ENCODE measurements around the gene SINHCAF.
"Not testable (repeated sequence)": the region's sequence is repeated elsewhere in the genome, so short reads cannot be mapped to it uniquely, and the experiment has no call there.

SINHCAF gene

DNA sequence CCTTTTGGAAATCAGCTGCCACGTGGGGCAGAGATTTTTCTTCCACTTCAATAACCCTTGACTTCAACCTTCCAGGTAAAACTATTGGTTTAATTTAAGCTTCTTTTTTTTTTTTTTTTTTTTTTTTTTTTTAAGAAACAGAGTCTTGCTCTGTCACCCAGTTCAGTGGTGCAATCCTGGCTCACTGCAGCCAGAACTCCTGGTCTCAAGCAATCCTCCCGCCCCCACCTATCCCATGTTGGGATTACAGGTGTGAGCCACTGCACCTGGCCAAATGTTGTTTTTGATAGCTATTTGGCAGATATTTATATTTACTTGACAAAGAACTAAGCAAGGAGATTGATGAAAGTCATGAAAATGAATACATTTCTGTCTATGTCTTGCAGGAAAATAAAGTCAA is 65.1 kb downstream of the SINHCAF start:
- DNase-seq = no peak

DNA sequence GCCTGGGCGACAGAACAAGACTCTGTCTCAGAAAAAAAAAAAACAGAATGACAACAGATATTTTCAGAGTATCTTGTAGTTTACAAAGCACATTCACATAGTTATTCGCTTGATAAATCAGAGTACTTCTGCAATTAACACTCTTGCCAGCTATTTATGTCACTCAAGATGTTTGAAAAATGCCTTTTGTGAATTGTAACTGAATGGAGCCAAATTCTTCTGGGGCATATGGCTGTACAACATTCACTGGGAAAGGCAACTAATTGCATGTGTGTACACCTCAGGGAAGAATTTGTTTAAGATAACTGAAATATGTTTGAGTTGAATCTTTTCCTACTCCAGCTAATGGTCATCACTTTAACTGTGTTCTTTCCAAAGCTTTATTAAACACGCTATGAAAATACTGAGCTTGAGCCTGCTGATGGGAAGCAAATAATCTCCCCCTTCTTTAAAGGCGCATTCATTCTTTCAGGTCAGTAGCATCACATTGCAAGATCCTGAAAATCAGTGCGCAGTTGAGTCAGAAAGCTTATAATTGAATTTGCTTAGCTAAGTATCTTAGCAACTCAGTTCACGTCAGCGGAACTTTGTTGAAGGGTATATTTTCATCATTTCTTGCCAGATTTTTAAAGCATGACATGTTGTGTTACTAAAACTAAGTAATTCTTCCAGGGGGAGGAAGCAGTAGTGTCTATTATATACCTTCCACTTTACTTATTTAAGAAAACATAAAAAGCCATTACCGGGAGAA is 66.6 kb downstream of the SINHCAF start:
- DNase-seq = no peak

DNA sequence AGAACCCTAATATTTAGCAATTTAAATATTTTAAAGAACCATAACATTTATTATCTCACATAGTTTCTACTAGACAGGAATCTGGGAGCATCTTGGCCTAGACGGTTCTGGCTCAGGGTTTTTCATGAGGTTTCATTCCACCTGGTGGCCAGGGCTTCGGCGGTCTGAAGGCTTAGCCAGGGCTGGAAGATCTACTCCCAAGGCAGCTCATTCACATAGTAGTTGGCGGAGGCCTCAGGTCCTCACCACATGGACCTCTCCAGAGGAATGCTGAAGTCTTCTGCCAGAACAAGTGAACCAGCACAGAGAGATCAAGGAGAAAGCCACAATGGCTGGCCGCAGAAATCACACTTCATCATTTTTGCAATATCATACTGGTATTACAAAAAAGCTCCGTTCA is 68.2 kb downstream of the SINHCAF start:
- no peak for DNase-seq

DNA sequence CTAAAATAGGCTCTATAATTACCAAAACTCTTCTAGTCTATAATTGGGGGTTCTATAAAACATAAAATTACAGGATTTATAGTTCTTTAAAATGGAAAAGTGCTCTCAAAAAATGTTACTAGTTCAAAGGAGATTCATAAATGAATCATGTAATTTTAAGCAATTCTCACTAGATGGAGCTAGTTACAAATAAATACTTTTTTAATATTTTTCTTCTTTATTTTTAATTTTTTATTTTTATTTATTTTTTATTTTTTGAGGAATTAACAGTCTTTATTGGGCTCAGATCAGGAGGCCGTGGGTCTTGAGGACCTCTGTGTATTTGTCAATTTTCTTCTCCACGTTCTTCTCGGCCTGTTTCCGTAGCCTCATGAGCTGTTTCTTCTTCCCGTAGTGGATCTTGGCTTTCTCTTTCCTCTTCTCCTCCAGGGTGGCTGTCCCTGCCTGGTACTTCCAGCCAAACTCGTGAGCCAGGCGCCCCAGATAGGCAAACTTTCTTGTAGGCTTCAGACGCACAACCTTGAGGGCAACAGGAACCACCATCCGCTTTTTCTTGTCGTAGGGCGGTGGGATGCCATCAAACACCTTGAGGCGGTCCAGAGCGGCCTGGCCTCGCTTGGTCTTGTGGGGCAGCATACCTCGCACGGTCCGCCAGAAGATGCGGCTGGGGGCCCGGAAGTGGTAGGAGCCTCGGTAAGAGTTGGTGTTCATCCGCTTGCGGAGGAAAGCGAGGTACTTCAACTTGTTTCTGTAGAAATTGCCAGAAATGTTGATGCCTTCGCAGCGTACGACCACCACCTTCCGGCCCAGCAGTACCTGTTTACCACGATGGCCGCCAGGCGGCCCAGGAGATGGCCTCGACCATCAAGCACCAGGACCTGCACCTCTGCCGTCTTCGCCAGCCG is 74.0 kb downstream of the SINHCAF start:
- DNase-seq = not testable (repeated sequence)

DNA sequence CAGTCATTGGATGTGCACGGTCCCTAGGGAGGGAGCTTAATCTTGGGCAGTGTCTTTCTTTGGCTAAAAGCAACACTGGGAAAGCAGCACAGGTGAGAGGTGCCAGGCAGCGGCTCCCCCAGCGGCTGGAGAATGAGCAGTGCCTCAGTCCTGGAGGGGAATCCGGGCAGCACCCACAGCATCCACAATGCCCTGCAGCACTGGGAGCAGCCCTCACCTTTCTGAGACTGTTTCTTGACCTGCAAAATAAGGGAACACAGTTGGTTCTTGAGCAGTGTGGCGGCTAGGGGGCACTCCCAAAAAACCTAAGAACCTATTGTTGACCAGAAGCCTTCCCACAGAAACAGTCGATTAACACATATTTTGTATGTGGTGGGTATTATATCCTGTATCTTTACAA is 75.8 kb downstream of the SINHCAF start:
- no peak for DNase-seq

DNA sequence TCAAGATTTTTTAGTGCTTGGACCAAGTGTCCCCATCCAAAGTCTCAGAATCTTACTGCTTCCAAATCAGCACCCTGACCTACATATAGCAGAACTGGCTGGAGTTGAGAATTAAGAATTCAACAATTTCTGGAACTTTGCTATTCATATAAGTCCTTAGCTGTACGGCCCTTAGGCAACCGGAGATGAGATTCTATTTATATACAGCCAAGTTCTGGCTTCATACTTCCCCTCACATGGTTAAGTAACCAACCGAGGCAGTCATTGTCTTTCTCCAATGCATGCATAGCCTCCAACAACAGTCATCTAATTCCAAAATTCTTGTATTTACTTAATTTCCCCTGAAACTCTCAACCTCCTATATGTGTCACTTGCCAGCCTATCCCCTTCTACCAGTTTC is 76.6 kb downstream of the SINHCAF start:
- no peak for DNase-seq

DNA sequence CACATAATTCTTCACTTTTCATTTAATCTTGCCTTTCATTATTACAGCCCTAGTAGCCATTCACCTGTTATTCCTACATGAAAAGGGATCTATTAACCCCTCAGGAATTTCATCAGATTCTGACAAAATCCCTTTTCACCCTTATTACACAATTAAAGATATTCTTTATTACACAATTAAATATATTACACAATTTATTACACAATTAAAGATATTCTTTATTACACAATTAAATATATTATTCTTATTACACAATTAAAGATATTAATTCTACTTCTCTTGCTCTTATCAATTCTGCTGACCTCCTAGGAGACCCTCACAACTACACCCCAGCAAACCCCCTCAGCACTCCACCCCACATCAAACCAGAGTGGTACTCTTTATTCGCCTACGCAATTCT is 77.1 kb downstream of the SINHCAF start:
- DNase-seq = no peak

DNA sequence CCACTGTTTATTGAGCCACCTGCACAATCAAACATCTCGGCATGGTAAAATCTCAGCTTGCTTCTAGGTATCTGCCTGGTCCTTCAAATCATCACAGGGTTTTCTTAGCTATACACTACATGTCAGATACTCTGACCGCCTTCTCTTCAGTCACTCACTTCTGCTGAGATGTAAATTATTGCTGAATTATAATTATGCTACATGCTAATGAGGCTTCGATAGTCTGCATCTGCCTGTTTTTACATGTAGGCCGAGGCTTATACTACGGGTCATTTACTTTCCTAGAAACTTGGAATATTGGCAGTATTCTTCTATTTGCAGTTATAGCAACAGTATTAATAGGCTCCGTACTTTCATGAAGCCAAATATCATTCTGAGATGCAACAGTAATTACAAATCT is 77.6 kb downstream of the SINHCAF start:
- no peak for DNase-seq

DNA sequence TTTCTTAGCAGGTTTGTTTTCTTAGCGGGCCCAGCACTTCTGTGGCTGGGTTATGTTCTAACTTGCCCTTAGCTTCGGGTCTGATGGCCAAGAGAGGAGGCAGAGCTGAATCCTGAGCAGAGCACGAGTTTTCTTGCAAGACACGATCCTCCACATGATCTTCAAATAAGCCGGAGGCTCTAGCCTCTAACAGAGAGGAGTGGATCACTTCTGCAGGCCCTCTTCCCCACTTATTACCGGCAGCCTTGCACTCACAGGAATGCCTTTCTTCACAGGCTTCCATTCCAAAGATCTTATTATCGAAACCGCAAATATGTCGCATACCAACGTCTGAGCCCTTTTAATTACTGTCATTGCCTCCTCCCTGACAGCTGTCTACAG is 79.5 kb downstream of the SINHCAF start:
- no peak for DNase-seq

DNA sequence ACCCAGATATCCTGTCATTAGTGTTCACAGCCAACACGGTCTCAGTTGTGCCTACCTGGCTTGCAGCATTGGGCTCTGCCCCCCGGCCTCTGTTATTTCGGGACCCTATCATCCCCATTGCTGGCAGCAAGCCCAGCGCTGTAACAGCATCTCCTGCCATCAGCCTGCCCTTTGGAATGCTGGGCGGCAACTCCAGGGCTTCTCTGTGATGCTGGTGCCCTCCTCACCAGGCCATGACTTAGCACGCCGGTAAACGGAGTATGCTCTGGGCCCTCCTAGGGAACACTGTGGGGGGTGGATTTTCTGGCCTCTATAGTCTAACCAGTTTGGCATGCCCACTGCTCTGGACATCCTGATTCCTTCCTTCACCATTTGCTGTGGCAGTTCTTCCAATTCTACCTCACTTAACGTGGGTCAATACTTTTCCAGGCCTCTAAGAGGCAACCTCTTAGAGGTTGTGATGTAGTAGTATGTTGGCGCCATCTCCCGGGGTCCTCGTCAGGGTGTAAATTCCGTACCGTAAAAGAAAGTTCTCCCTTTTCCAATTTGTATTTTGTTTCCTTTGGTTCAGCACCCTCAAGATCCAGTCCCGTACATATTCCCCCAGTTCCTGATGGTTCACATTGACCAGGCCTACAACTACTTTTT is 80.0 kb downstream of the SINHCAF start:
- no peak for DNase-seq

DNA sequence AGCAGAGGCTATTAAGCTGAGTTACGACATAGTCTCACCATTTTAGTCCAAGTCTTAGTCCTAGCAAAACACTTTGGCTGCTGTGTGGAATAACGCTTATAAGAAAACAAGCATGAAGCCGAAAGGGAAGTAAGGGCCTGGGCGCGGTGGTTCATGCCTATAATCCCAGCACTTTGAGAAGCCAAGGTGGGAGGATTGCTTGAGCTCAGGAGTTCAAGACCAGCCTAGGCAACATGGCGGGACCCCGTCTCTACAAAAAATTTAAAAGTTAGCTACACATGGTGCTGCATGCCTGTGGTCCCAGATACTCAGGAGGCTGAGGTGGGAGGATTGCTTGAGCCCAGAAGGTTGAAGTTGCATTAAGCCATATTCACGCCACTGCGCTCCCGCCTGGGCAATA is 83.5 kb downstream of the SINHCAF start:
- not testable (repeated sequence) for DNase-seq

DNA sequence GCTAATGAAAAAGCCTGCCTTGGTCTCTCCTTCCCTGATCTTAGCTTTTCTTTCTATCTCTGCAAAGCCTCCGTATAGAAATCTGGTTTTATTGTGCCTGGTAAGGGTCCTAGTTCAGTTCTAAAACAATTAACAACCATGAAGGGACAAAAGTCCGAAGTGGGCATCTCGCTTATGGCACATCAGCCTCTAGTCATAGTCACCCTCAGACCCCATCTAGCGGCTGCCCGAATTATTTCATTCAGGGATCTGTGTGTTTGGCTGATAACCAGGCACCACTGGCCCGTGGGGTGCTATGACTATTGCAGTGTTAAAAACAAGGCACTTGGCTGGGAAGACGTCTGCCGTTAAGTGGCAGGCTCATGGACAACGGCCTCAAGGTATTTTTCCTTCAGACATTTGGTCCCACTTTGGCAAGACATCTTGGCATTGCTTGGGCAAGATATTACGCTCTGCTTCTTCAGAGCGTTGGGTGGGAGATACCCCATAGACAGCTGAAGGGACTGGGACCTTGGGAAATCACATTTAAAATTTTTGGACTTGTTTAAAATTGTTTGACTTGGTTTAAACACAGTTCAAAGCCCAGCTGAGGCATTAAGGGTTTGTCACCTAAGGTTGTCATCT is 87.1 kb downstream of the SINHCAF start:
- DNase-seq = peak; percentile 38

DNA sequence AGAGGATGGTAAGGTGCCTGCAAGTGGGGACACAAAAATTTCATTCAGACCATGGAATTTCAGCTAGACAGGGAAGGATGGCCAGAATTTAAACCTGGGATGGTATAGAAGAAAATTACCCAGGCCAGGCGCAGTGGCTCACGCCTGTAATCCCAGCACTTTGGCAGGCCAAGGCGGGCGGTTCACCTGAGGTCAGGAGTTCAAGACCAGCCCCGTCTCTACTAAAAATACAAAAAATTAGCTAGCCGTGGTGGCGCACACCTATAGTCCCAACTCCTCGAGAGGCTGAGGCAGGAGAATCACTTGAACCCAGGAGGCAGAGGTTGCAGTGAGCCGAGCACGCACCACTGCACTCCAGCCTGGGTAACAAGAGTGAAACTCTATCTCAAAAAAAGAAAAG is 87.6 kb downstream of the SINHCAF start:
- DNase-seq = not testable (repeated sequence)

DNA sequence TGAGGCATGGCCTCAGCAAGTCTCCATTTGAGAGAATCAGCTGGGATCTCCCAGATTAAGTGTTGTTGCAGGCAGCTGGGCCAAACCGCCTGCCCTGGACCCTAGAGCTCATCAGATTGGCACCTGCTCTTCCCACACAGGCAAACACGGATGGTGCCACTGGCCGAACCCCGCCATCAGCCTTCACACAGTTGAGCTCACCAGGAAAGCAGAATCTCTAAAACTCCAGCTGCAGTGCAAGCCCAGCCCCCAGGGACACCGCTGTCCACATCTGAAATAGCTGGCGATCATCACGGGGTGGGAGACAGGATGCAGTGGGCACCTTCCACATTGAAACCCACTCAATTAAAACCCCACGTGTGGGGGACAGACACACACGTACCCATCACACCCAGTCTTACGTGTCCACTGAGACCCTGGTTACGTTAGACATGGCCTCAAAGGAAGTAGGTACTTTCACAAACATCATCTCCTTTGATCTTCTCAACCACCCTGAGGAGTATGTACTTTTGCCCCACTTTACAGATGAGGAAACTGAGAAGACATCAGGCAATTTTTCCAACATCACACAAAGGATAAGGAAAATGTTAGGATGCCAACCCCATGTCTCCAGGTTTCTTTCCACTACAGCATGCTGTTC is 88.8 kb downstream of the SINHCAF start:
- DNase-seq = no peak

DNA sequence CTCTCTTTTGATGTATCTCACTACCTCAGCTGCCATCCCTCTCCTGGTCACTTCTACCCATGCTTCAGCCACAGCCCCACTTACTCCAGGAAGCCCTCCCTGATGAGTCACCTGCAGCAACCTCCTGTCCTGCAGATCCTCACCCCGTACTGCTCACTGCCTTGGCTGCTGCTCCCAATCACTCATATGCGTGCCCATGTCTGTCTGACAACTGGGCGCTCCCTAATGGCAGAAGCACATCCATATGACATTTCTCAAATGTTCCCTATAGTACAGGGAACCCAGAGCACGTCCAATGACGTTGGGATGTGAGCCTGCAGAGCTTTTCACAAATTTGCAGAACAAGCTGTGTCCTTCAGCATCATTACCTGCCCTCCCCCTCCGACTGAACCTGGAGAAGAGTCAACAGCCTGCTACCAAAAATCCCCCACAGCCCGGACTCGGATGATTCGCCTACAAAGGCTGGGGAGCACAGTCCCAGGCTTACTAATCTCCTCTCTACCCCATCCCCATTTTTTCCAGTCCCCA is 90.0 kb downstream of the SINHCAF start:
- DNase-seq = no peak

DNA sequence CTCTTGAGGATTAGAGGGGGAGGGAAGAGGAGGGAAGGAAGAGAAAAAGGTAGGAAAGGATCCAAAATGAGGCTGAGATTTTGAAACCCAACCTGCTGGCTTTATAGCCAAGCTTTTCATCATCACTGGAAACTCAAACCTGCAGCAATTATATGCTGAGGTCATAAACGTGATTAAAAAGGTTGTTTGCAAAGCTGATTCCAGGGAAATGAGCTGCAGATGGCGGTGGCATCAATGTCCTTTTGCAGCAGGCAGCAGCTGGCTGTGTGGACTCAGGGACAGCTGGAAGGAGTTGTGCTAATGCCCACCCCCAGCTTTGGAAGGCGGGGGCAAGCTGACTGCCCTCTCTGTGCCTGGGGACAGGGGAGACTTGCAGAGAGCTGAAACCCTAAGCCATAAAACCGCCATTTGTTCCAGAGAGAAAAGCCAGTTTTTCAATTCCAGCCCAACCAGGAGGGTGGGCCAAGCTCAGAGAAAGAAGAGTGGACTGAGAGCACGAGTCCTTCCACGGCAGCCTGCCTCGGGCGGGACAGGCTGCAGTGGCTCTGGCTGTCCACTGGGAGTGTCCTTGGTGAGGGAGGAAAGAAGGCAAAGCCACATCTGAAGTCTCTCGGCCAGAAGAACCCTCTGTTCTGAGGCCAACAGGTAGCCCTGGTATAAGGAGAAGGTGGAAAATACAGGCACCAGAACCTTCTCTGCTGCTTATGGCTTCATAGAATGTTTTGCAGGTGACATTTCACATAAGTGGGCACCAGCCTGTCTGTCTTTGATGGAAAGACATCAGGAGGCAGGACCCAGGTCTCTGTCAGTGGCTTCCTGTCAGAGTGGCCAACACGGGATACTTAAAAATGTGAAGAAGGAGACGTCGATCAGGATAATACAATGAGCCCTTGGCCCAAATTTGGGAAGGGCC is 90.7 kb downstream of the SINHCAF start:
- peak; percentile 81 for DNase-seq

DNA sequence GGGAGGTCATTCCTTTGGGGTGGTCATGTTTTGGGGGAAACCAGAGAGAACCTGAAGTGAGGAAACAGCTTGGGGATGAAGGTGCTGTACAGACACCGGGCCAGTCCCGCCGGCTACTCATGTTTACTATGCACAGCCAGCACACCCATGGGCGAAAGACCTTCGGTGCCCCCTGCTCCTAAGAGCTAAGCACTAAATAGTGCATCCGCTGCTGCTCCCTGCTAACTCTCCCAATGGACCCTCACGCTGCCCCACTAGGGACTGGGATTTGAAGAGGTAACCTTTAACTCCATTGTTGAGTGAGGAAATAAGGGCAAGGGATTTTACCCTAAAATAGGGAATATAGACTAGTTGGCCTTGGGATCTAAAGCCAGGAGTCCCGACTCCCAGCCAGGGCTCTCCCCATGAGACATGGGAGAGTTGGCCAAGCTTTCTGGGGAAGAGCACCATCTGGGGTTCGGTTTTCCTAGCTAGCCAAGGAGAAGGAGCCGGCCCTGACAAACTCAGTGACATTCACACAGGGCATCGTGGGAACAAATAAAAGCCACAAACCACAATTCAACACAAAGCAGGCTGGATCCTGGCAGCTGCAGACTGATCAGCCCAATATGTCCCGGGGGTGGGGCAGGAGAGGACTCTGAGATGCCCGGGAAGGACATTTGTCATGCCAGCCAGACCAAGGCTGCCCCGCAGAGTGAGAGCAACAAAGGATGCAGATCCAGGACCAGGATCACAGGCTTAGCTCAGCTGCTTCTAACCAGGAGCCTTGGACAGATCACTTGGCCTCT is 91.7 kb downstream of the SINHCAF start:
- DNase-seq = no peak

DNA sequence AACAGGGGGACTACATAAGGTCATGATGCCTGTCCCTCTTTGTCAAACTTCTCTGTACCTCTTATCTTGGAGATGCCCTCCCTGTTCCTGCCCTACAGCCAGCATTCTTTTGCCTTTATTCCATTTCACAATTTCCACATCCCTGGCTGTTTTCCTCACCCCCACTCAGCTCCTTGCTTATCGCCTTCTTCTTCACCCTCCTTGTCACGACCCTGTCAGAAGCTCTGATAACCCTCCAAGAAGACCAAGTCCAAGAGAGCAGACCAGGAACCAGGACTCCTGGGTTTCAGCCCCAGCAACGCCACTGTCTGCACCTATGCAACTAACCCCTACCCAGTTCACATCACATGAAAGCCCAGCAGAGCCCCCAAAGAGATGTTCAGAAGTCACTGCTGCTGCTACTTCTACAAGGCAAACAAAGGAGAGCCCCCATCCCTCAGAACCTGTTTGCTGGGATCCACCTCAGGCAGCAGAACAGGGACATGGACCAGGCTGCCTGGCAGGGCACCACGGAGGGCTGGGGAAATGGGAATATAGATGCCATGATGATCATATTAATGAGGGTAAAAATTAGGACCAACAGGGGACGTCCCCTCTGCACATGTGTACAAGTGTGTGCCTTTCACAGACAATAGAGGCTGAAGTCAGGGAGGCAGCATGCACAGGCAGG is 92.8 kb downstream of the SINHCAF start:
- no peak for DNase-seq

DNA sequence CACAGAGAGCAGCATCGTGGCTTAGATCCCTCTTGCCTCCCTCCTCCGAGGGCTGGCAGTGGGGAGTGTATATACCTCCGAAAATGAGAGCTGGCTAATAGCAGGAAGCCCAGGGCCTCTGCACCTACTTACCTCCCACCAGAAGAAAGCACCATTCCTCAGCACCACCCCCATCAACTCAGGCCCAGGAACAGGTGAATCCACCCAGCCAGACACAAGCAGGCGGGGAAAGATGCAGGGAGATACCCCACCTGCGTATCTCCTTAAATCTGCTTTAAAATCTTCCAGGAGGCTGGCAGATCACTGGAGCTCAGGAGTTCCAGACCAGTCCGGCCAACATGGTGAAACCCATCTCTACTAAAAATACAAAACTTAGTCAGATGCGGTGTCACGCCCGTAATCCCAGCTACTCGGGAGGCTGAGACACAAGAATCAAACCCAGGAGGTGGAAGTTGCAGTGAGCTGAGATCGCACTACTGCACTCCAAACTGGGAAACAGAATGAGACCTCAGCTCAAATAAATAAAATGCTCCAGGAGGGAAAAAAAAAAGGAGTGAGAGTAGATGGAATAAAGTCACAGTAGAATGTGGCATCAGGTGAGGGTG is 93.5 kb downstream of the SINHCAF start:
- DNase-seq = no peak
